Adipose tissue (tissue), 3 donors: Measurements from ENCODE around the gene BCAS1. TPM values are rescaled to one million over a fixed set of nuclear protein-coding genes. Genes with fewer than 3 reads are reported as not detected.

ENCODE experiments used
- H3K27ac ChIP-seq: one replicate; pipeline ENCODE4 v1.5.1; 2013; ENCODE audit warnings: low read depth, low read length
- WGBS, 3 donors: extraction: QIAGEN DNeasy Blood & Tissue Kit; methylation state at CpG; one replicate each; pipeline ENCODE4 v1.1.7; 2013; 5-methylcytosine and 5-hydroxymethylcytosine counted together
- polyA plus RNA-seq, 3 donors: library from polyadenylated mRNA; stranded (reverse); fragments of 200-250 nt; gene quantifications; one replicate each; pipeline ENCODE4 v1.2.3, GENCODE V29; 2013
- donor health status: healthy with polysubstance abuse.
- donor health status: Bipolar disorder and iron deficiency.
- donor health status: healthy.

Gene BCAS1
- polyA plus RNA-seq, 3 donors = 0.24 to 4.8 (median 1.9) TPM

DNA sequence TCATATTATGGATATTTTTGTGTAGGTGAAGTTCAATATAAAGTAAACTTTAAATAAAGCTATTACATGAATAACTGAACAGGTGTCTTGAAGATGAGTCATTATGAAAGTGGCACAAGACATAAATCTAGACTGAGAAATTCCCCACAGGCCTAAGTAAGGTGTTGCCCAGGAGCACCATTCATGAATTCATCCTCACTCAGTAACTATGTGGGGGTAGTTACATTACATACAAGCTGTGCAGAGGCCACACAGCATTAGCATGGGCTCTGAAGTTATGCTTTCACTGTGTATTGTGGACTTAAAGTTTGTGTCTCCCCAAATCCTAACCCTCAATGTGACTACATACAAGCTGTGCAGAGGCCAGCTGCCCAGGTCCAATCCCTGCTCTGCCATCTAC lies 65.9 kb downstream of the BCAS1 start:
- H3K27ac ChIP-seq = no peak overlapping the region

DNA sequence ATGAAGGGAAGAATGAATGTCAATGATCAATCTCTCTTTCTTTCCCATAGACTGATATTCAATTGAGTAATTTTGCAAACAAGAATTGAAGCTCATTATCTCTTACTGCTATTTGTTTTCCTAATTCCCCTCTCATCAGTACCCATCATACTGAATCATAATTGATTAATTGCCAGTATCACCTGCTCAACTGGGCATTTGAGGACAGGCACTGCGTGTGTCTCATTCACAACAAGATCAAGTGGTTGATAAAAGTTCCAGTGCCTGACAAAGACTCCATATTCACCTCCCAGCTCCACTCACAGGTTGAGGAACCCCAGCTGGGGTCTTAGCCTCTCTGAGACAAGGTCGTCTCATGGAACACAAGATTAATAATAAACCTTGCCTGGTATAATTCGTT lies 67.7 kb downstream of the BCAS1 start:
- 38 to 76% (median 68%) methylated on average over 3 of the region's 3 CpGs for WGBS, 3 donors
- no peak overlapping the region for H3K27ac ChIP-seq

DNA sequence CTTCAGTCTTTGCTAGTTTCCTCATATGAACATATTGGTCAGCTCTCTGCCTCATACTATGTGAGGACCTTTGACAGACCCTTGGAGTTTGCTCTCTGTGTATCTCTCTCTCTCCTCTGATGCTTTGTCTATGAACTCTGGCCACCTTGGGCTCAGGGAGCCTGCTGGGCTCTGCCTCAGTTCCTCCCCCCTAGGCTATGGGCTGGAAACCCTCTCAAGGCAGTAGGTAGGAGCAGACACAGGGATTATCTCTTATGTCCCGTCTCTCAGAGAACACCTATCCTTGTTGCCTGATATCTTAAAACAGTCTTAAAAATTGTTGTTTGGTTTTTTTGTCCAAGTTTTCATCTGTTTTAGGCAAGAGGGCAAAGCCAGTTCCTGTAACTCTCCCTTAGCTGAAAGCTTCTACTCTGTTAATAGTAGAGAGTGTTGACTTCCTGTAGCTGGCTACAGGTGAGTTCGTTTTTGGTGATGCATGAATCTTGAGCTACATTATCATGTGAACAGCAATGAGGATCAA lies 68.3 kb downstream of the BCAS1 start:
- no peak overlapping the region for H3K27ac ChIP-seq
- 67 to 81% (median 77%) methylated on average over 2 of the region's 2 CpGs for WGBS, 3 donors

DNA sequence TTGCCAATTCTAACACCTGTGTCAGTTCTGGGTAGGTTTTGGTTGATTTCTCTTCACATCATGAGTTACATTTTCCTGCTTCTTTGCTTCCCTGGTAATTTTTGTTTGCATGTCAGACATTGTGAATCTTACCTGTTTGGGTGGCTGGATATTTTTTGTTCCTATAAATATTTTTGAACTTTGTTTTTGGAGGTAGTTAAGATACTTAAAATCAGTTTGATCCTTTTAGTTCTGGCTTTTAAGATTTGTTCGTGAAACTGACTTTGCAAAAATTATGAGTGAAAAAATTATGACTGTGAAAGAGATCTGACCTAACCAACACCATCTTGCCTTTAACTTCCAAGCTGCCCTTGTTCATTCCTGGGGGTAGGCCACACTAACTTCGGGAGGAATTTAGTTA lies 69.5 kb downstream of the BCAS1 start:
- WGBS, 3 donors = 47 to 79% (median 63%) methylated on average over 2 of the region's 2 CpGs
- no peak overlapping the region for H3K27ac ChIP-seq

DNA sequence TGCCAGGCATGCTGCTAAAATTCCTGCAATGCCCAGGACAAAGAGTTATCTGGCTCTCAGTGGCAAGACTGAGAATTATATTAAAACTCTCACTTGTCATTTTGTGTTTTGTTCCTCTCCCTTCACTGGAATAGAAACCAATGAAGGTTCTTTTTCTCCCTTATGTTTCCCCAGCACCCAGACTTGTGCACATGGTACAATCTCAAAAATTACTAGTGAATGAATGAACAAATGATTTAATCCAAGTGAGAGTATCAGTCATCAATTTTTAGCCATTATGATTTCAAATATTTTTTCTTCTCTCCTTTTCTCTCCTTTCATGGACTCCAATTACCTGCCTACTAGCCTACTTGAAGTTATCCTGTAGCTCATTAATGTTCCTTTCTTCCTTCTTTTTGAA lies 70.1 kb downstream of the BCAS1 start:
- H3K27ac ChIP-seq = no peak overlapping the region

DNA sequence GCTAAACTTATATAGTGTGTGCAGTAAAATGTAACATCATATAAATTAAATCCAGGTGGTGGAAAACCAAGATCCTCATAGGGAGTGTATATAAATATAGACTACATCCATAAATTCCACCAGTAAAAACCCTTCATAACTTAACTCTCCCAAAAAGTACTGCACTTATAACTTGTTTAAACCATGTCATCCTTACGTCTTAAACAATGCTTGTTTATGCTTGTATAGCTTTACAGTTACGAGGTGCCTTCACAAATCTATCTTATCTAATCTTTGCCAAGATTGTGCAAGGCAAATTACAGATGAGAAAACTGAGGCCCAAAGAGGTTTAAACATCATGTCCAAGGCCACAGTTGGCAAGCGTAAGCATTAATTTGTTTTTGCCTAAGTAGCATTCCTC lies 71.3 kb downstream of the BCAS1 start:
- 79 to 93% (median 92%) methylated on average over 3 of the region's 3 CpGs for WGBS, 3 donors
- no peak overlapping the region for H3K27ac ChIP-seq

DNA sequence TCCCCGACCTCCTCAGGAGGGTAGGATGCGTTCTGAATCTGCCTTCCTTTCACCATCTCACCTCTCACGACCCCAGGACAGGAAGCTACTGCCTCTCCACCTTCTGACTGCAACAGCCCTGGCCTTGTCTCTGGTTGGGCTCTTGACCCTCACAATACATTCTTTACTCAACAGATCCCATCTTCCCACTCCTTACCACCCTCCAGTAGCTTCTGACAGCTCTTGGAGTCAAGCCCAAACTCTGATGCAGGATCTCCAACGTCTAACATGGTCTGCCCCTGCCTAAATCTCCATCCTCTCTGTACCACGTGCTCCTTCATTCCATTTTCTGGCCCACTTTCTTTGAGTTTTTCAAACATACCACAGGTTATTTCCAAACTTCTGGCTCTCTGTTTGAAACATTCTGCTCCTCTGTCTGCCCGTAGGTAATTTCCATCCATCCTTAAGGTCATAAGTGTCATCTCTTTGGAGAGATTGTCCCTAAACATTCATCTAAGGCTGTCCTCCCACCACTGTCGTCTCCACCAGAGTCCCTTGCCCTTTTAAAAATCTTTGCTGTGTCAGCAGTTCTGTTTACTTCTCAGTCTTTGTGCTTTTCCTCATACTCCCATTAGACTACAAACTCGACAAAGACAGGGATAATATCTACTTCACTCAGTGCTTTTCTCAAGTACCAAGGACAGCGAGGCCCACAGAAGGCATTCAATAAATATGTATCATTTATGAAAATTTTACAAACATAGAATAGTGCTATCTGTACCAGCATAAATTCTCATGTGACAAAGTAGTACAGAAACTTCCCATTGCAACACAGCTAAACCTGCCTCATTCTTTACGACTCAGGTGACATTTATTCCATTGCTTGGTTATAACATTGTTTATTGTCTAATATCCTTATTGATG lies 73.6 kb downstream of the BCAS1 start:
- WGBS, 3 donors = 64 to 73% (median 71%) methylated on average over 10 of the region's 10 CpGs
- H3K27ac ChIP-seq = no peak overlapping the region

DNA sequence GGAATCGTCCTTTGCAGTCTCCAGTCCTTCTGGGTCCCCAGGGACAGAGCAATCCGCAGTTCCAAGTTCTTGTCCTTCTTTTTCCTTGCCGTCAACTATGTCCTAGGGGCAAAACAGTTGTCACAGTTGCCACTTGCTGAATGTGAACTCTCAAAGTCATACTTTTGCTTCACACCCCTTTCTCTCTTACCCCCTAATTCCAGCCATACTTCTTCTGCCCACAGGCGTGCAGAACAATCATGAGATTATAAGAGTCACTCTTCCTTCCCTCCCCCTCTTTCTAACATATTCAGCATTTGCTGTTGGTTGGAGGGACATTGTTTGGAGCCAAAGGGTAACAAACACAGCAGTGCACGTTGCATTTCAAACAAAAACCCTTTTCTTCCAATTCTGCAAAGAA lies 74.4 kb downstream of the BCAS1 start:
- H3K27ac ChIP-seq = no peak overlapping the region
- 68 to 79% (median 77%) methylated on average over 5 of the region's 5 CpGs for WGBS, 3 donors

DNA sequence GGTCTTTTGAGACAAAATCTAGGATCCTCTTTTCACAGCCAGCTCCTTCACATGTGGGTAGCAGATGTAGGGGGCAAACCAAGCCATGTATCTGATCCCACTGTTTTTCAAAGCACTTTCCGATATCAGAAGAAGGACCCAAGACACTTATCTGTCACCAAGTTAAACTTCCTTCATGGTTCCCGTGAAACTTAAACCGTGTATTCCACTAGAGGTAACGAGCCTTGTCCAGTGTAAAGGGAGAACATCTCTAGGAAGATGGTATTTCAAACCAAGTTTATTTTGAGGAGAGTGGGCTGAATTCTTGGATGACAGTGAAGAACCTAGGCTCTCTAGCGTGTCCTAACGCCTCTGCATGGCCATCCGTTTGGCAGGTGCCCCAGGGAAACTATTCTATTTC lies 76.3 kb downstream of the BCAS1 start:
- no peak overlapping the region for H3K27ac ChIP-seq
- WGBS, 3 donors = 89 to 96% (median 92%) methylated on average over 7 of the region's 7 CpGs

DNA sequence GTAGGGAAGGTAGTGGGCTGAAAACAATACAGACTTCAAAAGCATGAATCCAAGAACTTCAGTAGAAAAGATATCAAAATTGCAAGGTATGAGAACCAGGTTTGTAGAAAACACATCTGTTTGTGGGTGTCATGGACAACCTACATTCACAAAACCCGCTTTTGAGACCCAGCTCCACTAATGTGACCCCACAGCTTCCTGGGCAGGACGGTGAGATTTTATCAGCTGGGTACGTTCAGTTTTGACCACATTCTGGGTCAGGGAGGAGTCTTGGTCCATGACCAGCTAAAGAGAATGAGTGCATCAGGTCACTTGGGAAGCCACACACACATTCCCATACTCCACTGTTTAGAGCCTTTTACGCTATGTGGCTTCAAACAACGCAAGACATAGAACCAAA lies 77.1 kb downstream of the BCAS1 start:
- whole genome bisulfite sequencing, 3 donors = 76 to 84% (median 77%) methylated on average over 5 of the region's 5 CpGs
- H3K27ac ChIP-seq = no peak overlapping the region

DNA sequence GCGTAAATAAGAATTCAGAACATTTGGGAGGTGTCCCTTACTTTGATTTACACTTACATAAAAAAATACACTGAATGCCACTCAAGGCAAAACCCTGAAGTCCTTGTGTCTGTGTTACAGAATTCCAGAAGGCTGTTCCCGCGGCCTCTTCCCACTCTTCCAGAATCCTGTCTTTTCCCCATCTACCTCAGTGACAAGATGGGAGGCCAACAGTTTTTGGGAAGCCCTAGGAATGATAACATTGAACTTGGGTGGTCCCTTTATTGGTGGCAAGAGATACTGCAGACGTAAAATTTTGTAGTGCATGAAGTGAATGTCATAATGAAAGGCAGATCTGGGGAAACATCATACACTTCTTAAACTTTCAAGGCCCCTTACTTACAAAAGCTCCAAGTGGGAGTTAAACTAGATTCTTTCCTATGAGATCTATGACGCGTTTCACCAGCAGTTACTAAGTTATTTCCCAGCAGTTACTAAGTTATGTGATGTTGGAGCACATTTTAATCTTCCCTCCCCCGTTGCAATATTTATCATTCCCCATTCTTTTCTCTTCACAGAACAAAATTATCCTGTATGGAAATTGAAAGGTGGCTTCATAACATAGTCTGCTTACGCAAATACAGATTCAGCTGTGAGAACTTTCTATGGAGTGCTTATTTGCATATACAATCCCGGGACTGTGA lies 79.5 kb downstream of the BCAS1 start:
- no peak overlapping the region for H3K27ac ChIP-seq
- 73 to 81% (median 79%) methylated on average over 9 of the region's 9 CpGs for WGBS, 3 donors

DNA sequence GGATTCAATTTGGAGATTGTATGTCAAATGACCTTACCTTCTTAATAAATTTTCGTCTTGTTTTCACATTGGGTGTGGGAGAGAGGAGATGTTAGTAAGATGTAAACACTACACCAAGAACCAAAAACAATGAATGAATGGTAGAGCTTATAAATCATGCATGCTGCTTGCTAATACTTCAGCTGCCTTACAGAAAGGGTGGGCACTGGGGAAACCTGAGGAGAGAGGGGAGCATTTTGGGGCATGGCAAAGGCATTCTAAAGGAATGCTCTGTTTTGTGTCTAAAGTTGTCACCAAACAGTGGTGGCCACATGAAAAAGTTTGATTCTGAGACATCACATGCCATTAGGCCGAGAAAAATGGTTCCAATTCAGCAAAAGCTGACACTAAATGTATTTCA lies 80.4 kb downstream of the BCAS1 start:
- H3K27ac ChIP-seq = no peak overlapping the region
- 74 to 91% (median 89%) methylated on average over 2 of the region's 2 CpGs for WGBS, 3 donors

DNA sequence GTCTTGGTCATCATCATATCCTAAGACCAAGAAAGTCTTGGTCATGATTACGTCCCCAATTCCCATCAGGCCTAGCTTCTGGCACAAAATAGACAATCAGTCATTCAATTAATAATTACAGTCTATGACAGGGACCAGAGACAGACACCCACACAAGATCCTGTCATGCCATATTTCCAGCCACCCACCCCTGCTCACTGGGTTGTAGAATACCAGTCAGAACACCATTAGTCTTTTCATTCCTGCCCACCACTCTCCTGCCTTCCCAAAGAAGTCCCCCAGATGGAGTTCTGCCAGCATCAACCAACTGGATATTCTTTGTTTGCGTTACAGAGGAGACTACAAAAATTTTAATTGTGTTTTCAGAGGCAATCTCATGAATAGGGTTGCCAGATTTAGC lies 81.0 kb downstream of the BCAS1 start:
- WGBS, 3 donors = 77 to 89% (median 81%) methylated on average over 2 of the region's 2 CpGs
- H3K27ac ChIP-seq = no peak overlapping the region

DNA sequence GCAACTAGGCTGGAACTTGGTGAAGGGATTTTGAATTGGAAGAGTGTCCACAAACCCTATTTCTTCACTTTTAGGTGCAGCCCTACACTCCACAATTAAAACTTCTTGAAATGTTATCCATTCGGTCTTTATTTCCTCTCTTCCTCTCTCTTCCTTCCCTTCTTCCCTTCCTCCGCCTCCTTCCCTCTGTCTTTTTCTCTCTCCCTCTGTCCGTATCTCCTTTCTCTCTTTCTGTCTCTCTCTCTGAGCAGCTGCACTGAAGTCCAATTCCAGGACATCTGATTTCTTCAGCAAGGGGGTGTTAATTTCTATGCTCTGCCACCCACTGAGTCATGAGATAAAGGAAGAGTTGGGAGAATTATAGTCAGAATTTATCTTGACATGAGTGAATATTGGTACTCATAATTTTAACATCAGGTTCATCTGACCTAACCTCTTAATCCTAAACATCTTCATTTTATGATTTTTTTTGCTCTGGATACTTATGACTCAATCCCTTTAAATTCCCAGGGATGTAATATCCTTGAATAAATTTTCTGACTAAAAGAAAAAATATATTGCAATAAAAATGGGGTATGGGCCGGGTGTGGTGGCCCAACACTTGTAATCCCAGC lies 84.2 kb downstream of the BCAS1 start:
- 71 to 78% (median 77%) methylated on average over 4 of the region's 4 CpGs for WGBS, 3 donors
- no peak overlapping the region for H3K27ac ChIP-seq

DNA sequence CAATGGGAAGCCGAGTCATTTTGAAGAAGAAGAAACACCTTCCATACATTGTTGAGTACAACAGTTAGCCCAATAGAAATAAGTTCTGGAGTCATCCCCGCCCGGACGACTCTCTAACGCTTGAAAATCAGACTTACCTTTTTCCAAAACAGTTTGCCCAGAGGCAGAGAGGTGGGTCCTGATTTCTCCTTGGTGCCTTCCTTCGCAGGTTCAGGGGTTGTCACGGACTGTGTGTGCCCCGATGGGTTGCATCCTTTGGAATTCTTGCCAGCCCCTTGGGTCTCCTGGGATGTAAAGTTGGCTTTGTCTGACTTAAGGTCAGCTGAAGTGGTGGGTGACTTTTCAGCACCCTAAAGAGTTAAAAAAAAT lies 85.3 kb downstream of the BCAS1 start:
- 86 to 92% (median 92%) methylated on average over 8 of the region's 8 CpGs for WGBS, 3 donors
- no peak overlapping the region for H3K27ac ChIP-seq

DNA sequence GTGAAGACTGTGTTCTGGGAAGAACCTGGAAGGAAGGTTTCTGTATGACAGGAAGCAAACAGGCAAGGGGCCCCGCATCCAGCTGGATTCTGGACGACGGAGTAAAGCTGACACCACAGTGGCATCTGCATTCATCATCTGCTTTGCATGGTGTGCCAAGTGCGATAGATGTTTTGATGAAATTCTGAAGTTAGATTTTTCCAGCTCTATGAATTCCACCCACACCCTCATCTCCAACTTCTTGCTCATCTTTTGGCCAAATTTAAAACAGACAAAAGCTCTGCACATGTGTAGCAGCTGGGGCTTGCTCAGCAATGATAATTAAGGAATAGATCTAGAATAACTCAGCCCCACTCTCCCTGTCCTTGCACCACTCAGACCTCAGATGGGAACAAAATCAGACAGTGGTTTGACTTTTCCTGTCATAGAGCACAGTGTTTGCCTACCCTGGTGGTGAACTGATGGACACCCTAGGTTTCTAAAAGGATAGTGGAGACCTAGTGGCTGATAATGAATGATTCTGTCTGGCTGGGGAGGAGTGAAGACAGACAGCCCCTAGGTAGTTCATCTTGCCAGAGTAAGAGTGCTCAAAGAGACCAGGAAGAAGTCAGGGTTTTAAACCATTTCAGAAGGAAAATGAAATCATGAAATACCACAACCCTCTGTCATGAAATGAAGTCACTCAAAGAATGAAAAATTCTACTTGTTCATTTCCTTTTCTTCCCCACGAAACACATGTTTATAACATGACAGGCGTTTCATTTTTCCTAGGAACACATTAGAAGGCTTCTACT lies 85.8 kb downstream of the BCAS1 start:
- WGBS, 3 donors = 38 to 62% (median 38%) methylated on average over 6 of the region's 6 CpGs
- H3K27ac ChIP-seq = no peak overlapping the region

DNA sequence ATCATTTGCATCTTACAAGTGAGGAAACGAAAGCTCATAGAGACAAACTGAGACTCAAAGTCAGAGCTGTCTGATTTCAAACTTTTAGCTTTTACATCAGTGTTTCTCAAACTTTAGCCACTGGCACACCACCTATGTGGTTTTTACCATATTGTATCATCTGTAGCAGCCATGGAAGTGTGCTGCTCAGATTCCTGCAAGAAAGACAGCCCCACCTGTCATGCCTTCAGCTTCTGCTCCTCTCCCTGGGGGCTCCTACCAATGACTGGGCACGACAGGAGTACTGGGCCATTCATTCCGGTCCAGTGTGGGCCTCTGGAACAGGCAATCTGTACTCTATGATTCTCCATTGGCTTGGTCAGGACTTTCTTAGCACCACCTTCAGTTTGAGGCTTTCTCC lies 87.0 kb downstream of the BCAS1 start:
- H3K27ac ChIP-seq = no peak overlapping the region
- 78 to 91% (median 87%) methylated on average over 3 of the region's 3 CpGs for WGBS, 3 donors

DNA sequence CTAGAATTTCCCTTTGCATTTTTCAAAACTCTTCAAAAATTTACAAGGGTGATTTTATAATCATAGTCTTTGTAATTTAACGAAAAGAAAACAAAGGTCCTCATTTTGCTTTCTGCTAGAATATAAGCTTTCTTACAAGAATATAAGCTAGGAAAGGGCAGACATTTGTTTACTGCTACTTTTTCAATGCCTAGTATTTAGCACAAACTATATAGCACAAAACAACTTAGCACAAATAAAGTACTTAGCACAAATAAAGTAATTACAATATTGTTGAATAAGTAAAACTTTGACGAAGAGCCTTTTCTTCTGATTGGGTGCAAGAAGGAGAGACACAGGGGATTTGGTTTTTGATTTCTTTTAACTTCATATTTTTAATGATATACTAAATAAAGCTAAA lies 87.8 kb downstream of the BCAS1 start:
- WGBS, 3 donors = 45 to 81% (median 78%) methylated on average over 2 of the region's 2 CpGs
- H3K27ac ChIP-seq = no peak overlapping the region
